PFSK-1 (cell line): Measurements from ENCODE around the gene NRXN3.

Source experiments
- POLR2AphosphoS5 ChIP-seq: IDR thresholded peaks from 2 replicates; pipeline ENCODE4 v1.6.1; 2012; ENCODE audit warnings: low read depth, mild to moderate bottlenecking, control low read depth, low read length, moderate library complexity
- SIN3A ChIP-seq: IDR thresholded peaks from 2 replicates; pipeline ENCODE4 v1.6.1; 2012; ENCODE audit warnings: mild to moderate bottlenecking, low read length, moderate library complexity, borderline replicate concordance; ENCODE audit not compliant: insufficient read depth
- TAF1 ChIP-seq: IDR thresholded peaks from 2 replicates; pipeline ENCODE4 v1.6.1; 2012; ENCODE audit warnings: low read length, control low read depth, borderline replicate concordance; ENCODE audit not compliant: insufficient read depth

DNA sequence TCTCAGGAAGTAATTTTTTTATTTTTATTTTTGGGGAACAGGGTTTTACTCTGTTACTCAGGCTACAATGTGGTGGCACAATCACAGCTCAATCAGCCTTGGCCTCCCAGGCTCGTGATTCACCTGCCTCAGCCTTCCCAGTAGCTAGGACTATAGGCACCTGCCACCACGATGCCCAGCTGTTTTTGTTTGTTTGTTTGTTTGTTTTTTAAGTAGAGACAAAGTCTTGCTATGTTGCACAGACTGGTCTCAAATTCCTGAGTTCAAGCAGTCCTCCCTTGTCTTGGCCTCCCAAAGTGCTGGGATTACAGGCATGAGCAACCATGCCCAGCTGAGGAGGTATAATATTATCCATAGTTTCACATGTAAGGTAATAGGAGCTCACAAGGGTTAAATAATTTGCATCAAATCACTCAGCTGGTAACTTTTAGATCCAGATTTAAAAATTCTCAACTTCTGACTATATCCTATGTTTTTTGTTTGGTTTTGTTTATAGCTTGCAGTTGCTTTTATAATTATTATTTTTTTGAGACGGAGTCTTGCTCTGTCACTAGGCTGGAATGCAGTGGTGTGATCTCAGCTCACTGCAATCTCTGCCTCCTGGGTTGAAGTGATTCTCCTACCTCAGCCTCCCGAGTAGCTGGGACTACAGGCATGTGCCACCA is 1411.9 kb downstream of the NRXN3 start:
- no peak for TF ChIP-seq TAF1
- no peak for TF ChIP-seq SIN3A
- no peak for TF ChIP-seq POLR2AphosphoS5
